ACC112 (cell line): ENCODE measurements around the gene CTNNA3.
A peak's percentile ranks its signal among the peaks of the same experiment; 100 is the strongest.

ENCODE experiments used
- H2AFZ ChIP-seq: fragments of 200-600 bp; sonication (generic); one replicate; pipeline ENCODE4 v1.6.0; 2017; ENCODE audit warnings: antibody characterized with exemption, low read length; ENCODE audit not compliant: unreplicated experiment
- H3K27ac ChIP-seq: fragments of 200-600 bp; sonication (generic); 2 replicates; pipeline ENCODE4 v1.5.1; 2014; ENCODE audit warnings: low read depth, mild to moderate bottlenecking, antibody characterized with exemption, low read length, moderate library complexity
- H3K27me3 ChIP-seq: fragments of 200-600 bp; sonication (generic); 2 replicates; pipeline ENCODE4 v1.6.1; 2014; ENCODE audit warnings: mild to moderate bottlenecking, antibody characterized with exemption, low read length, moderate library complexity, mixed read lengths; ENCODE audit not compliant: insufficient read depth
- H3K36me3 ChIP-seq: fragments of 200-600 bp; sonication (generic); 2 replicates; pipeline ENCODE4 v1.6.1; 2016; ENCODE audit warnings: mild to moderate bottlenecking, antibody characterized with exemption, low read length, moderate library complexity, mixed read lengths; ENCODE audit not compliant: insufficient read depth
- H3K4me1 ChIP-seq: fragments of 200-600 bp; sonication (generic); one replicate; pipeline ENCODE4 v1.6.1; 2016; ENCODE audit warnings: low read length, mixed read lengths; ENCODE audit not compliant: insufficient read depth, unreplicated experiment, control insufficient read depth
- H3K4me3 ChIP-seq: fragments of 200-600 bp; sonication (generic); 2 replicates; pipeline ENCODE4 v1.5.1; 2014; ENCODE audit warnings: mild to moderate bottlenecking, low read depth, low read length
- H3K79me2 ChIP-seq: fragments of 200-600 bp; sonication (generic); one replicate; pipeline ENCODE4 v1.6.0; 2016; ENCODE audit warnings: low read length; ENCODE audit not compliant: control insufficient read depth, unreplicated experiment, insufficient read depth

The CTNNA3 gene

DNA sequence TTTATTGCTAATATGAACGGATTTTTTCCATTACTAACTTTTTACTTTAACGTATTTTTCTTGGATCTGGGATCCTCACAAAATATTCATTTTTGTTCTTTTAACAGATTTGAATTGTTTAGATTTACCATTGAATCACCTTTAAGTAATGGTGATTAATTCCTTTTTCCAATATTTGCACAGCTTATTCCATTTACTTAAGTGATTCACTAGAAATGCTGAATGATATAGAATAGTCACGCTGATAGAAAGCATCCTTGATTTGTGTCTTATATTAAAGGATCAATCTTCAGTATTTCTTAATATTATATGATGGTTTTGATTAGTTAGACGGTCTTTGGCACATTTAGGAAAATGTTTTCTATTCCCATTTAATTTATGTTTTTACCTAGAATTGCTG, 886.6 kb downstream of the CTNNA3 start:
- no peaks in the 10 kb centered on the region for H3K79me2 ChIP-seq

DNA sequence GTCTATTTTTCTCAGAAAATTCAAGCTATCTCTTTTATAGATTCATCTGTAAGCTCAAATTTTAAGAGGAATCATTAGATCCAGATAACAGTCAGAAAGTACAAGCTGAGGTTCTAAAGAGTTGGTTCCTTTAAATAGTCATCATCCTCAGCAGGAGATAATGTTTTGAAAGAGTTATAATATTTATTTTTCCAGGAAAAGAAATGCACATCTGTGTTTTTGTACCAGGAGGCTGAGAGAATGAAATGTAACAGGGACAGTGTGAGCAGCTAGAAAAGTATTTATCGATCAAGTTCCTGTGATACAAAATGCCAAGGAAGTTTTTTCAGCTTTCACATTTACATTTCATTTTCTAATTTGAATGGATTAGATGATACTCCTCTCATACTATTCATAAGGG, 890.4 kb downstream of the CTNNA3 start:
- Histone ChIP-seq H3K4me1 (no peaks in the 10 kb centered on the region), H3K36me3 (no peaks in the 10 kb centered on the region), H3K27ac (no peak overlapping the region)

More for the DNA sequence above, 886.6 kb downstream of the CTNNA3 start:
- Histone ChIP-seq H3K4me1 (no peaks in the 10 kb centered on the region), H3K36me3 (no peaks in the 10 kb centered on the region), H3K4me3 (no peak overlapping the region), H3K27ac (no peak overlapping the region), H2AFZ (no peak overlapping the region), H3K27me3 (no peaks in the 10 kb centered on the region)

DNA sequence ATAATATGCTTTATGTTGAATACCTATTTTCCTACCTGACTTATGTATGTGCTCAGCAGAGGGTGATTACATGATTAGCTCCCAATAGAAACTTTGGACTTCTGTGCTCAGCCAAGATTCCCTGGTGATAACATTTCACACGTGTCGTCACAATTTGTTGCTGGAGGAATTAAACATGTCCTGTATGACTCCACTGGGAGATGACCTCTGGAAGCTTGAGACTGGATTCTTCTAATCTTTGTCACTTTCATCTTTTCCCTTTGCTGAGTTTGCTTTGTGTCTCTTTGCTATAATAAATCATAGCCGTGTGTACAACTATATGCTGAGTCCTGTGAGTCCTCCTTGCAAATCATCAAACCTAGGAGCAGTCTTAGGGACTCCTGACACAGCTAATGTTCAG, 891.0 kb downstream of the CTNNA3 start:
- H3K79me2 ChIP-seq, result no peaks in the 10 kb centered on the region

More for the DNA sequence above, 890.4 kb downstream of the CTNNA3 start:
- Histone ChIP-seq H2AFZ (no peak overlapping the region), H3K4me3 (no peak overlapping the region), H3K79me2 (no peaks in the 10 kb centered on the region), H3K27me3 (no peaks in the 10 kb centered on the region)

DNA sequence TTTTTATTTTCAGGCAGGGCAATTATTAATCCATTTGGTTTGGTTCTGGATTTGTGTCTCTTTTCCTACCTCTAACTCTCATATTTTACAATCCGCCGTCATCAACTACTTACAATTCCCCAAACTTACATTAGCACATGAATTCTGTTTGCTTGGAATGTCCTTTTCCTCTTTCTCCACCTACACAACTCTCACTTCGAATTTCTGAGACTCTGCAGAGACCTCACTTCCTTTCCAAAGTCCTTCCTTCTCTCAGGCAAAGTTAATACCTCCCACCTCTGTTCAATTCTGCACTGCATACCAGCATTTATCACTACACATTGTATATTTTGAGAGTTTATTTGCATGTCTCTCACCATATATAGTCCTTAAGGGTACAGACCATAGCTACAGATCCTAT, 892.8 kb downstream of the CTNNA3 start:
- Histone ChIP-seq H3K36me3 (no peaks in the 10 kb centered on the region), H3K27ac (no peak overlapping the region)

More for the DNA sequence above, 891.0 kb downstream of the CTNNA3 start:
- H3K4me1 ChIP-seq, result no peaks in the 10 kb centered on the region
- H3K4me3 ChIP-seq, result no peak overlapping the region
- no peaks in the 10 kb centered on the region for H3K36me3 ChIP-seq
- no peaks in the 10 kb centered on the region for H3K27me3 ChIP-seq
- no peak overlapping the region for H2AFZ ChIP-seq
- H3K27ac ChIP-seq, result no peak overlapping the region

DNA sequence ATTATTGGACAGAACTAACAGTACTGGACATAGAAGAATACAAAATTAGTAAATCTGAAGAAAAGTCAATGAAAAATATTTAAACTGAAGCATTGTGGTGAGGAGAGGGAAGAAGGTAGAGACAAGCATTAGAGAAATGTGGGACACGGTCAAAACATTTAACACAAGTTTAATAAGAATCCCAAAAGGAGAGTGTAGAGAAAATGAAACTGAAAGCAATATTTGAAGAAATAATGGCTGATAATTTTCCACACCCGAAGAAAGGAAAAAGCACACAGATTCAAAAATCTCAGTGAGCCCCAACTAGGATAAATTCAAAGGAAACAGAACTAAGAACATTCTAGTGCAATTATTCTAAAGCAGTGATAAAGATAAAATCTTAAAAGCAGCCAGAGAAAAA, 896.5 kb downstream of the CTNNA3 start:
- no peaks in the 10 kb centered on the region for H3K4me1 ChIP-seq
- H3K36me3 ChIP-seq, result no peaks in the 10 kb centered on the region
- H3K27ac ChIP-seq, result no peak overlapping the region
- peak overlapping the region; percentile 70 for H3K4me3 ChIP-seq
- H2AFZ ChIP-seq, result peak overlapping the region; percentile 61
- H3K27me3 ChIP-seq, result no peaks in the 10 kb centered on the region
- no peaks in the 10 kb centered on the region for H3K79me2 ChIP-seq

More for the DNA sequence above, 892.8 kb downstream of the CTNNA3 start:
- Histone ChIP-seq H3K4me1 (no peaks in the 10 kb centered on the region), H2AFZ (no peak overlapping the region), H3K4me3 (no peak overlapping the region), H3K27me3 (no peaks in the 10 kb centered on the region), H3K79me2 (no peaks in the 10 kb centered on the region)

DNA sequence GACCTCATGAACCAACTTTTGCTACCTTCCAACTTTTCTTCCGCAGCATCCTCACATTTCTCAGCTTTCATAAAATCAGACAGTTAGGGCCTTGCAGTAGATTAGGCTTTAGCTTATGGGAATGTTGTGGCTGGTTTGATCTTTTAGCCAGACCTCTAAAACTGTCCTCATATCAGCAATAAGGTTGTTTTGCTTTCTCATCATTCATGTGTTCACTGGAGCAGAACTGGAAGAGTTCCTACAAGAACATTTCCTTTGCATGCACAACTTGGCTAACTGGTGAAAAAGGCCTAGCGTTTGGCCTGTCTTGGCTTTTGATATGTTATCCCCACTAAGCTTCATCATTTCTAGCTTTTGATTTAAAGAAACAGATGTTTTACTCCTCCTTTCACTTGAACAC, 900.1 kb downstream of the CTNNA3 start:
- Histone ChIP-seq H3K36me3 (no peaks in the 10 kb centered on the region), H3K4me1 (no peaks in the 10 kb centered on the region), H3K4me3 (no peak overlapping the region), H2AFZ (no peak overlapping the region), H3K27me3 (no peaks in the 10 kb centered on the region), H3K79me2 (no peaks in the 10 kb centered on the region), H3K27ac (no peak overlapping the region)

DNA sequence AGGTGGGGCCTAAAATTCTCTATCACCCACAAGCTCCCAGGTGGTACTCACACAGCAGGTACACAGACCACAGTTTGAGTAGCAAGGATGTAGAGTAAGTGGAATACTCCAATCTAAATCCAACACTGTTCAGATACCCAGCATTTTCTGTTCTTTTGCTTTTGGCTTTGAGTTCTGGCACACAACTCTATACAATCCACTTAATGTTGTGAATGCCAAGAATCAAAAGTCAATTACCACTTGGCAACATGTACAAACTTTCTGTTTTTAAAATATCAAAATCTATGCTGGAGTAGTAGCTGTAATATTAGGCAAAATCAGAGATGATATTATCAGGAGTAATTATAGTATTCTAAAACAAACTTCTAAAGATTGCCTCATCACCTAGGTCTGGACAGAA, 903.6 kb downstream of the CTNNA3 start:
- Histone ChIP-seq H3K27ac (no peak overlapping the region), H3K27me3 (no peaks in the 10 kb centered on the region), H3K4me1 (no peaks in the 10 kb centered on the region), H3K36me3 (no peaks in the 10 kb centered on the region), H2AFZ (no peak overlapping the region), H3K4me3 (no peak overlapping the region), H3K79me2 (no peaks in the 10 kb centered on the region)

DNA sequence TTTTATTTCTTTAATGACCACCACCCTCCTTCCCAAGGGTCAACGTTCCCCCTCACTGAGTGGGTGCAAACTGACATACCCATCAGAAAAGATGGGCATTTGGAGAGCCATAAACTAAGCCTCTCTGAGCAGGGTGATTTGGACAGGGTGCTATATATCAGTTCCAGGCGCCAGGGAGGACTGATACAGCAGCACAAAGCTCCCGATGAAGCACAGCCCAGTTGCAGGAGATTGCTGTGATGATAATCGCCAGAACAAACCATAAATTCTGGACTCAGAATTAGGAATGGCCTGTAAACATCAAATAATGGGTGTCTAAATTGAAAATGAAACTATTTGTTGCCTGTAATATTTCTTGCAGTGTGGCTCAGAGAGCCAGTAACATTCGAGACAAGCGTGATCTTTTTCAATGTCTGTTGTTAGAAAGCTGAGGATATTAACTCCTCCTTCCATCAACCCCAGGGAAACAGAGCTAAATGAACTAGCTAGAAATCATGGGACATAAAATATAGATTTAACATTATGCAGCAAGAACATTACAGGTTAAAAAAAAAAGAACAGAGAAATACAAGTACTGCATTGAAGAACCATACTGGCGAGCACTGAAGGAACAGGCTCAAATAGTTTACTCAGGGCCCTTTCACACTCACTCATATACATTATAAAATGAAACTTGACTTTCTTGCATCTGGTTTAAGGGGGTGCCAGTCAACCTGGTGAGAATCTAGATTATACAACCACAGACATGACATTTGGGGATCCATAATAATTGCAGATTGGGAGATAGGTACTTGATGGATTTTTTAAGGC, 907.6 kb downstream of the CTNNA3 start:
- Histone ChIP-seq H2AFZ (no peak overlapping the region), H3K36me3 (no peaks in the 10 kb centered on the region), H3K4me3 (peak overlapping the region; percentile 61; the same call in 1 of the 2 replicates), H3K4me1 (no peaks in the 10 kb centered on the region), H3K27ac (no peak overlapping the region), H3K27me3 (no peaks in the 10 kb centered on the region), H3K79me2 (no peaks in the 10 kb centered on the region)

DNA sequence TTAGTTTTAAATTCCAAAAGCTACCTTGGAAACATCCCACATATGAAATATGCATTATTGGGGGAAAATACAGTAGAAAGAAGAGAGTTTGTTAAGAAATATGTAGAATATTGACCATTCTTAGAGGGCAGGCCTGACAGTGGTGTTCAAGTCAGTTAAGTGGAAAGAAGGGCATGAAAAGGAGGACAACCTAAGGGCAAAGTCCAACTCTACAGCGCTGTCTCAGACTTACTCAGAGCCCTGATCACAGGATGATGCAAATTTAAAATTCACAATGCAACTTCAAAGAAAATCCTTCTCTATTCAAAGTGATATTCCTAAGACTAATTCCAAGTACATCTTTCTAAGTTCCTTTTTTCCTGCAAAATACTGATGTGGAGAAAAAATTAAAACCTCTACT, 909.3 kb downstream of the CTNNA3 start:
- H2AFZ ChIP-seq, result no peak overlapping the region
- H3K27me3 ChIP-seq, result no peaks in the 10 kb centered on the region
- H3K4me1 ChIP-seq, result peaks cover 3% of the 10 kb centered on the region
- H3K79me2 ChIP-seq, result no peaks in the 10 kb centered on the region
- no peak overlapping the region for H3K4me3 ChIP-seq
- H3K36me3 ChIP-seq, result no peaks in the 10 kb centered on the region
- H3K27ac ChIP-seq, result no peak overlapping the region

DNA sequence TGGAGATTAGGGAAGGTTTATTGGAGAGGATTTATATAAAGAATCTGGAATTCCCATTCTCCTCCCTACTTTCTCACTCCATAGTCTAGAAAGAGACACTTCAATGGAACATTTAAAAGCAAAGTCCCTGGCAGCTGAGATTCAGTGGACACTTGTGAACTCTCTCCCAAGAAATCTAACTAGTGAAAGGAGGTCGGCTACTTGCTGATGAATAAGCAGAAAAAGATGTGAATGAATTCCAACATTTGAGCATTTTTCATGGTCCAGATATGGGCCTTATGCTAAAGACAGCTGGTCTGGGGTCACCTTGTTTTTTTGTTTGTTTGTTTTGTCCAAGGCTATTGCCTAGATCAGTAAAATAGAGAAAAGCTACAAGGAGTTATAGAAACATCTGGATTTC, 911.2 kb downstream of the CTNNA3 start:
- H3K4me3 ChIP-seq, result no peak overlapping the region
- peaks cover 3% of the 10 kb centered on the region for H3K4me1 ChIP-seq
- H3K27me3 ChIP-seq, result no peaks in the 10 kb centered on the region
- H3K36me3 ChIP-seq, result no peaks in the 10 kb centered on the region
- H3K79me2 ChIP-seq, result no peaks in the 10 kb centered on the region
- H3K27ac ChIP-seq, result no peak overlapping the region
- no peak overlapping the region for H2AFZ ChIP-seq

DNA sequence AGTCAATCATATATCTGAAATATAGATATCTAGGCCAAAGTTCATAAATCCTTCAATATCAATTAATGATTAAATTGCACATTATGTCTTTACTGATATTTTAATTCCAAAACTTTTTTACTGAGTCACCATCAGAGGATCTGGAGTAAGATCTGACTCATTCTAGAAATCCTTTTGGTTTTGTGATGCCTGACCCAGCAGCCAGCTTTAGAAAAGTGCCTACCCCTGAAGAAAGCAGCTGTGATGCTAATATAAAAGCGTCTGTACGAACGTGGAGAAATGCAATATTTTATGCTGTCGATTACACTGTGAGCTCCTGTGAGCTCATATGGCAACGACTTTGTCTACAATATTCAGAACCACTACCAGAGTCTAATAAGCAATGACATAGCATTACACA, 912.7 kb downstream of the CTNNA3 start:
- H3K4me3 ChIP-seq, result no peak overlapping the region
- no peaks in the 10 kb centered on the region for H3K79me2 ChIP-seq
- no peaks in the 10 kb centered on the region for H3K36me3 ChIP-seq
- H3K27ac ChIP-seq, result peak overlapping the region; percentile 50
- peaks cover 3% of the 10 kb centered on the region for H3K4me1 ChIP-seq
- H2AFZ ChIP-seq, result peak overlapping the region; percentile 40
- H3K27me3 ChIP-seq, result no peaks in the 10 kb centered on the region
